K562 (cell line): ENCODE measurements around the gene PCSK2. TPM values are rescaled to one million over a fixed set of nuclear protein-coding genes. Genes with fewer than 3 reads are reported as not detected.

Source experiments
- ATAC-seq: fragments of 200-7000 bp; cut with Tn5 transposase; 3 replicates; pipeline ENCODE4 v1.9.1; 2020; ENCODE audit warnings: moderate library complexity
- BruUV-seq: library from RNA; stranded (reverse); fragments of 400-500 nt; replicated peaks from 2 replicates; lab custom pipeline; 2021; lab: Mats Ljungman, UMichigan
- CTCF ChIA-PET: fragments of 300-600 bp; formaldehyde crosslinking; extraction: SDS; loops from one replicate; lab custom pipeline; 2021; ENCODE audit warnings: low intra/inter-chr PET ratio; lab: Yijun Ruan, JAX
- POLR2A ChIA-PET: fragments of 300-600, 350-650 bp; sonication (Branson Sonifier 250); formaldehyde crosslinking; extraction: SDS; loops from one replicate; lab custom pipeline; 2021; ENCODE audit warnings: antibody characterized with exemption, inconsistent platforms; lab: Yijun Ruan, JAX
- DNase-seq, 4 experiments: peaks; one replicate each; pipeline versions ENCODE4 v3.0.0 to v3.0.0-alpha.2; 2011 to 2018; ENCODE audit warnings: low spot score in 3 of 4, mixed read lengths in 3 of 4; ENCODE audit errors: extremely low read depth in 1 of 4
- FAIRE-seq: peaks from 2 replicates; lab custom pipeline; 2011; peaks lifted over from hg19 to GRCh38; lab: Jason Lieb, UNC
- H2AFZ ChIP-seq: 2 replicates; pipeline ENCODE4 v1.6.0; 2011; ENCODE audit warnings: low read depth, low read length, control low read depth, inconsistent platforms
- H3K27ac ChIP-seq: fragments of 200-600 bp; 3 replicates; pipeline ENCODE4 v1.8.0; 2011; ENCODE audit warnings: low read depth, mild to moderate bottlenecking, control low read depth, inconsistent platforms, low read length, moderate library complexity, mixed read lengths; ENCODE audit errors: extremely low read depth
- H3K27me3 ChIP-seq, 2 experiments: fragments of 300-600 bp in 1 of 2; 2 replicates in 1 of 2; 3 replicates in 1 of 2; pipeline versions ENCODE4 v1.6.0 to v1.8.0; 2011; ENCODE audit warnings: inconsistent platforms in 2 of 2, low read length in 2 of 2, mild to moderate bottlenecking in 1 of 2, mixed read lengths in 1 of 2, moderate library complexity in 1 of 2; ENCODE audit not compliant: control insufficient read depth in 2 of 2, insufficient read depth in 2 of 2
- H3K36me3 ChIP-seq: fragments of 300-600 bp; 3 replicates; pipeline ENCODE4 v1.8.0; 2011; ENCODE audit warnings: mild to moderate bottlenecking, low read length, inconsistent platforms; ENCODE audit not compliant: control insufficient read depth, insufficient read depth
- H3K4me1 ChIP-seq, 2 experiments: fragments of 200-600 bp in 1 of 2; replicated peaks in 1 of 2; 2 replicates in 1 of 2; 3 replicates in 1 of 2; pipeline versions ENCODE4 v1.5.1 to v1.8.0; 2011; ENCODE audit warnings: inconsistent platforms in 2 of 2, low read length in 2 of 2, mild to moderate bottlenecking in 1 of 2, mixed read lengths in 1 of 2, moderate library complexity in 1 of 2; ENCODE audit not compliant: control insufficient read depth in 2 of 2, insufficient read depth in 2 of 2
- H3K4me2 ChIP-seq: 2 replicates; pipeline ENCODE4 v1.6.1; 2011; ENCODE audit warnings: low read length, control low read depth, inconsistent platforms, mixed read lengths; ENCODE audit not compliant: insufficient read depth
- H3K4me3 ChIP-seq: fragments of 200-600 bp; sonication (generic), shearing (Covaris generic); 2 replicates; pipeline ENCODE4 v1.5.1; 2016; ENCODE audit warnings: control low read depth, inconsistent platforms
- H3K79me2 ChIP-seq: fragments of 200-600 bp; 3 replicates; pipeline ENCODE4 v1.8.0; 2011; ENCODE audit warnings: low read length, inconsistent platforms; ENCODE audit not compliant: control insufficient read depth, insufficient read depth
- H3K9ac ChIP-seq, 2 experiments: 2 replicates each; pipeline versions ENCODE4 v1.6.0 to v1.6.1; 2011; ENCODE audit warnings: low read depth in 2 of 2, low read length in 2 of 2, control low read depth in 1 of 2, inconsistent platforms in 1 of 2, mild to moderate bottlenecking in 1 of 2, mixed read lengths in 1 of 2; ENCODE audit not compliant: insufficient read depth in 1 of 2
- H3K9me1 ChIP-seq: one replicate; pipeline ENCODE4 v1.6.0; 2011; ENCODE audit warnings: inconsistent platforms, mild to moderate bottlenecking, low read length, moderate library complexity; ENCODE audit not compliant: control insufficient read depth, insufficient read depth
- H3K9me3 ChIP-seq: replicated peaks from 2 replicates; pipeline ENCODE4 v1.5.1; 2011; ENCODE audit warnings: low read depth, low read length, inconsistent platforms; ENCODE audit not compliant: control insufficient read depth, insufficient read depth
- H4K20me1 ChIP-seq: replicated peaks from 2 replicates; pipeline ENCODE4 v1.6.1; 2011; ENCODE audit warnings: low read length, inconsistent platforms, mixed read lengths; ENCODE audit not compliant: control insufficient read depth, insufficient read depth
- BDP1 ChIP-seq: IDR thresholded peaks from 3 replicates; pipeline ENCODE4 v1.6.1; 2011; ENCODE audit not compliant: insufficient read length, insufficient read depth
- E2F3 ChIP-seq: fragments of 250-450 bp; sonication (Bioruptor Pico); IDR thresholded peaks from 2 replicates; pipeline ENCODE4 v1.4.0; 2020; ENCODE audit warnings: mild to moderate bottlenecking
- E2F5 ChIP-seq: sonication (generic); formaldehyde crosslinking; IDR thresholded peaks from 2 replicates; pipeline ENCODE4 v1.8.0; 2022; ENCODE audit warnings: mild to moderate bottlenecking, missing genetic modification reagents
- HDGF ChIP-seq: fragments of 450-650 bp; IDR thresholded peaks from 2 replicates; pipeline ENCODE4 v1.6.1; 2016
- HES1 ChIP-seq: fragments of 450-650 bp; IDR thresholded peaks from 2 replicates; pipeline ENCODE4 v1.6.1; 2016; ENCODE audit warnings: low read depth, mild to moderate bottlenecking, moderate library complexity
- PHF20 ChIP-seq: fragments of 450-650 bp; IDR thresholded peaks from 2 replicates; pipeline ENCODE4 v1.6.1; 2018; ENCODE audit not compliant: partially characterized antibody
- PRMT5 ChIP-seq: sonication (generic); formaldehyde crosslinking; IDR thresholded peaks from 2 replicates; pipeline ENCODE4 v1.5.0; 2020; ENCODE audit warnings: missing genetic modification reagents
- SMARCB1 ChIP-seq: IDR thresholded peaks from 2 replicates; pipeline ENCODE4 v1.6.1; 2011; ENCODE audit warnings: improper control_type of control experiment, low read depth; ENCODE audit not compliant: insufficient read length
- SREBF2 ChIP-seq: sonication (generic); formaldehyde crosslinking; IDR thresholded peaks from 2 replicates; pipeline ENCODE4 v1.4.0; 2020; ENCODE audit warnings: mild to moderate bottlenecking, missing genetic modification reagents
- SRF ChIP-seq, 2 experiments: fragments of 250-450, 450-650 bp in 1 of 2; sonication (Bioruptor Pico) in 1 of 2; sonication (generic) in 1 of 2; formaldehyde crosslinking; IDR thresholded peaks; 2 replicates each; pipeline versions ENCODE4 v1.5.0 to v1.5.1; 2020 to 2022; ENCODE audit warnings: mild to moderate bottlenecking in 1 of 2, missing genetic modification reagents in 1 of 2
- ZBTB43 ChIP-seq: sonication (generic); formaldehyde crosslinking; IDR thresholded peaks from 2 replicates; pipeline ENCODE4 v1.8.0; 2023; ENCODE audit warnings: mild to moderate bottlenecking, missing genetic modification reagents
- ZNF23 ChIP-seq: fragments of 250-450 bp; sonication (Bioruptor Pico); IDR thresholded peaks from 2 replicates; pipeline ENCODE4 v1.4.0; 2020; ENCODE audit warnings: mild to moderate bottlenecking
- ZNF24 ChIP-seq: fragments of 450-650 bp; IDR thresholded peaks from 2 replicates; pipeline ENCODE4 v1.6.1; 2016
- ZNF384 ChIP-seq: IDR thresholded peaks from 2 replicates; pipeline ENCODE4 v1.6.1; 2012; ENCODE audit warnings: low read depth, low read length, improper control_type of control experiment
- ZNF431 ChIP-seq: sonication (generic); formaldehyde crosslinking; IDR thresholded peaks from 2 replicates; pipeline ENCODE4 v1.8.0; 2022; ENCODE audit warnings: mild to moderate bottlenecking, missing genetic modification reagents
- ZNF512 ChIP-seq: IDR thresholded peaks from 2 replicates; pipeline ENCODE4 v1.6.1; 2016; ENCODE audit warnings: missing genetic modification characterization, missing compliant biosample characterization
- ZNF518B ChIP-seq: fragments of 250-450 bp; sonication (Bioruptor Pico); IDR thresholded peaks from 2 replicates; pipeline ENCODE4 v1.5.0; 2021; ENCODE audit warnings: mild to moderate bottlenecking, moderate library complexity
- WGBS: fragments of 100-300 bp; shearing (Covaris generic); methylation state at CpG from one replicate; pipeline ENCODE4 v1.1.6; 2016; ENCODE audit warnings: low coverage, mixed read lengths; ENCODE audit not compliant: insufficient coverage; ENCODE audit errors: missing lambda C conversion rate; 5-methylcytosine and 5-hydroxymethylcytosine counted together
- in situ Hi-C: fragments of 300-500 bp; cut with MboI; formaldehyde crosslinking; loops from 4 replicates; pipeline ENCODE4 v1.15.0; 2018; ENCODE audit warnings: inconsistent platforms, mixed read lengths
- intact Hi-C: fragments of 100-400 bp; cut with micrococcal nuclease; formaldehyde crosslinking; loops from 2 replicates; pipeline ENCODE4 v1.14.2; 2022
- polyA plus RNA-seq, 8 experiments: library from polyadenylated mRNA; depleted of rRNA in 4 of 8; stranded (reverse) in 5 of 8; unstranded in 3 of 8; fragments of >200 nt; fragmentation: Nextera tagmentation in 2 of 8; fragmentation: Illumina TruSeq in 1 of 8; extraction: Ambion mirVana in 2 of 8; extraction: Trizol in 1 of 8; gene quantifications; 2 replicates each; pipeline versions ENCODE4 v1.2.1 to v1.2.3, GENCODE V29; 2011 to 2014; ENCODE audit warnings: inconsistent platforms in 1 of 8, missing spikeins in 1 of 8
- total RNA-seq, 7 experiments: library from RNA; depleted of rRNA in 6 of 7; stranded (reverse); fragments of >200 nt in 6 of 7; fragmentation: Illumina TruSeq in 2 of 7; extraction: Trizol in 2 of 7; gene quantifications; 2 replicates each; pipeline versions ENCODE4 v1.2.1 to v1.2.3, GENCODE V29; 2011 to 2021; ENCODE audit warnings: low replicate concordance in 1 of 7

The PCSK2 gene
- total and polyA plus RNA-seq, 9 of the 15 experiments (the other 6 are each of a cell fraction or from before 2014, with no cell fraction given) = 0.04 to 0.07 (median 0.05) TPM; not detected in 6

- DNase-seq (no peak), FAIRE-seq (no peak)
- Histone ChIP-seq H4K20me1 (no peaks in the 10 kb centered on the region), H3K27ac (no peak overlapping the region), H3K27me3 (peaks cover 0 to 11% of the 10 kb centered on the region in 2 experiments; a peak in 2 of 5 replicates), H2AFZ (no peak overlapping the region)
- BruUV-seq = no TSS peak
- CTCF ChIA-PET = no interaction called here
- 0% methylated on average over 3 of the region's 3 CpGs for WGBS
- intact Hi-C loops = loop anchor here (10.0 kb wide), 1 partner anchor 211 kb away; no protein-coding TSS in a partner anchor
- TF ChIP-seq ZNF518B (CRISPR knock-in tag) = no peak
- TF ChIP-seq ZBTB43 (CRISPR knock-in tag) = no peak
- TF ChIP-seq SREBF2 = no peak
- TF ChIP-seq E2F5 (CRISPR knock-in tag) = no peak
- TF ChIP-seq SRF (CRISPR knock-in tag; IDR thresholded peaks at IDR 0.05) = no peak
- TF ChIP-seq E2F3 (CRISPR knock-in tag) = no peak
- TF ChIP-seq ZNF23 (CRISPR knock-in tag) = no peak
- TF ChIP-seq ZNF384 = no peak
- no peak for TF ChIP-seq PRMT5 (CRISPR knock-in tag)
- TF ChIP-seq ZNF24 = no peak
- no peak for TF ChIP-seq ZNF431 (CRISPR knock-in tag)
- no peak for TF ChIP-seq BDP1
- no peak for TF ChIP-seq PHF20
- TF ChIP-seq HDGF = no peak
- no peak for TF ChIP-seq HES1
- TF ChIP-seq SMARCB1 = no peak
- no peak for TF ChIP-seq ZNF512 (tag)
- TF ChIP-seq, all 486 proteins: peak for 0
- Histone ChIP-seq H3K4me2 (no peak overlapping the region), H3K36me3 (no peaks in the 10 kb centered on the region), H3K9me1 (no peaks in the 10 kb centered on the region), H3K79me2 (no peaks in the 10 kb centered on the region), H3K9me3 (no peaks in the 10 kb centered on the region), H3K4me1 (peaks cover 0 to 5% of the 10 kb centered on the region in 2 experiments; a peak in 2 of 5 replicates), H3K4me3 (no peak overlapping the region), H3K9ac (no peak overlapping the region)
- in situ Hi-C loops = no loop called here
- ATAC-seq = no peak
- POLR2A ChIA-PET = no interaction called here
These were observed 3.3 kb upstream of the PCSK2 start for GRCh38 chr20:17223553-17223952.
